Trophoblast cell (in vitro differentiated cells and primary cell): ENCODE data around the gene MDK.

Experiments
- DNase-seq, 2 donors: peaks; one replicate each; pipeline ENCODE4 v3.0.0-alpha.2; 2016
- H2AFZ ChIP-seq: 2 replicates; pipeline ENCODE4 v1.6.1; 2013; ENCODE audit warnings: low read length, moderate library complexity, mild to moderate bottlenecking; ENCODE audit not compliant: insufficient read depth, poor library complexity
- H2AK5ac ChIP-seq: 2 replicates; pipeline ENCODE4 v1.6.1; 2013; ENCODE audit warnings: mild to moderate bottlenecking, low read length
- H2BK120ac ChIP-seq: 2 replicates; pipeline ENCODE4 v1.6.1; 2013; ENCODE audit warnings: low read length, mild to moderate bottlenecking, moderate library complexity; ENCODE audit not compliant: insufficient read depth, poor library complexity
- H2BK12ac ChIP-seq: 2 replicates; pipeline ENCODE4 v1.6.1; 2013; ENCODE audit warnings: mild to moderate bottlenecking, low read length, moderate library complexity
- H2BK5ac ChIP-seq: 2 replicates; pipeline ENCODE4 v1.6.1; 2013; ENCODE audit warnings: low read length, low read depth, moderate library complexity, mild to moderate bottlenecking; ENCODE audit not compliant: poor library complexity
- H3K14ac ChIP-seq: 2 replicates; pipeline ENCODE4 v1.6.1; 2013; ENCODE audit warnings: mild to moderate bottlenecking, low read length
- H3K18ac ChIP-seq: 2 replicates; pipeline ENCODE4 v1.6.1; 2013; ENCODE audit warnings: mild to moderate bottlenecking, low read length
- H3K23ac ChIP-seq: 2 replicates; pipeline ENCODE4 v1.6.1; 2013; ENCODE audit warnings: low read length
- H3K27ac ChIP-seq: 2 replicates; pipeline ENCODE4 v1.5.1; 2013; ENCODE audit warnings: low read depth, mild to moderate bottlenecking, inconsistent platforms, low read length, moderate library complexity
- H3K27me3 ChIP-seq: 2 replicates; pipeline ENCODE4 v1.6.1; 2013; ENCODE audit warnings: inconsistent platforms, mild to moderate bottlenecking, low read length, moderate library complexity; ENCODE audit not compliant: insufficient read depth
- H3K36me3 ChIP-seq, 2 experiments: 1 replicate in 1 of 2; 2 replicates in 1 of 2; pipeline ENCODE4 v1.6.1; 2013; ENCODE audit warnings: low read length in 2 of 2, mild to moderate bottlenecking in 2 of 2, moderate library complexity in 1 of 2; ENCODE audit not compliant: insufficient read depth in 2 of 2, control insufficient read depth in 1 of 2
- H3K4ac ChIP-seq: 2 replicates; pipeline ENCODE4 v1.6.1; 2013; ENCODE audit warnings: low read depth, mild to moderate bottlenecking, low read length, moderate library complexity
- H3K4me1 ChIP-seq, 2 experiments: 1 replicate in 1 of 2; 2 replicates in 1 of 2; pipeline ENCODE4 v1.6.1; 2013; ENCODE audit warnings: low read length in 2 of 2, mild to moderate bottlenecking in 2 of 2, moderate library complexity in 1 of 2; ENCODE audit not compliant: insufficient read depth in 2 of 2, control insufficient read depth in 1 of 2
- H3K4me2 ChIP-seq: 2 replicates; pipeline ENCODE4 v1.6.1; 2013; ENCODE audit warnings: inconsistent platforms, mild to moderate bottlenecking, low read length, moderate library complexity
- H3K4me3 ChIP-seq: 2 replicates; pipeline ENCODE4 v1.5.1; 2013; ENCODE audit warnings: mild to moderate bottlenecking, low read depth, low read length, inconsistent platforms
- H3K79me1 ChIP-seq: one replicate; pipeline ENCODE4 v1.6.1; 2013; ENCODE audit warnings: low read length
- H3K79me2 ChIP-seq: 2 replicates; pipeline ENCODE4 v1.6.1; 2013; ENCODE audit warnings: low read length, mild to moderate bottlenecking; ENCODE audit not compliant: control insufficient read depth, insufficient read depth, poor library complexity
- H3K9ac ChIP-seq: 2 replicates; pipeline ENCODE4 v1.6.1; 2013; ENCODE audit warnings: mild to moderate bottlenecking, low read length
- H3K9me3 ChIP-seq: 2 replicates; pipeline ENCODE4 v1.6.1; 2013; ENCODE audit warnings: low read depth, mild to moderate bottlenecking, control low read depth, inconsistent platforms, low read length; ENCODE audit not compliant: insufficient read depth
- H4K12ac ChIP-seq: 2 replicates; pipeline ENCODE4 v1.6.1; 2013; ENCODE audit warnings: low read depth, mild to moderate bottlenecking, low read length, moderate library complexity
- H4K8ac ChIP-seq: 2 replicates; pipeline ENCODE4 v1.6.1; 2013; ENCODE audit warnings: low read depth, mild to moderate bottlenecking, low read length, moderate library complexity
- H4K91ac ChIP-seq: one replicate; pipeline ENCODE4 v1.6.1; 2013; ENCODE audit warnings: low read depth, mild to moderate bottlenecking, low read length, moderate library complexity
- WGBS: extraction: QIAGEN DNeasy Blood & Tissue Kit; methylation state at CpG from one replicate; pipeline ENCODE4 v1.1.7; 2013; ENCODE audit warnings: missing lambda C conversion rate; ENCODE audit not compliant: insufficient read length, insufficient coverage; ENCODE audit errors: extremely low coverage; 5-methylcytosine and 5-hydroxymethylcytosine counted together

The MDK gene

GRCh38 chr11:46418751-46419150 is 37.3 kb downstream of the MDK start:
- Histone ChIP-seq H2AFZ (no peak overlapping the region), H3K79me1 (no peaks in the 10 kb centered on the region), H3K27ac (no peak overlapping the region), H3K9me3 (no peaks in the 10 kb centered on the region), H2BK12ac (no peak overlapping the region), H3K27me3 (no peaks in the 10 kb centered on the region), H3K9ac (no peak overlapping the region), H3K18ac (no peak overlapping the region), H3K4me3 (no peak overlapping the region), H3K4ac (no peak overlapping the region), H2BK5ac (no peak overlapping the region), H4K91ac (no peak overlapping the region), H3K4me2 (no peak overlapping the region), H3K4me1 (no peaks in the 10 kb centered on the region), H2AK5ac (no peak overlapping the region), H2BK120ac (no peak overlapping the region), H3K79me2 (no peaks in the 10 kb centered on the region), H4K8ac (no peak overlapping the region), H3K14ac (no peak overlapping the region), H3K36me3 (peaks cover 19 to 27% of the 10 kb centered on the region in 2 experiments), H4K12ac (no peak overlapping the region), H3K23ac (no peak overlapping the region)
- no CpG with 5 or more reads among the region's 5 CpGs for WGBS
- DNase-seq = no peak

- H2AFZ ChIP-seq = no peak overlapping the region
- H3K4ac ChIP-seq = no peak overlapping the region
- no CpG with 5 or more reads among the region's 1 CpG for WGBS
- H3K9me3 ChIP-seq = no peaks in the 10 kb centered on the region
- H4K12ac ChIP-seq = no peak overlapping the region
- H3K27ac ChIP-seq = no peak overlapping the region
- no peak overlapping the region for H3K23ac ChIP-seq
- H2BK120ac ChIP-seq = no peak overlapping the region
- H3K4me2 ChIP-seq = no peak overlapping the region
- H3K4me1 ChIP-seq = no peaks in the 10 kb centered on the region
- no peak overlapping the region for H3K9ac ChIP-seq
- no peaks in the 10 kb centered on the region for H3K27me3 ChIP-seq
- H3K79me1 ChIP-seq = no peaks in the 10 kb centered on the region
- H3K14ac ChIP-seq = no peak overlapping the region
- H2BK5ac ChIP-seq = no peak overlapping the region
- DNase-seq = no peak
- H3K18ac ChIP-seq = no peak overlapping the region
- no peak overlapping the region for H2AK5ac ChIP-seq
- H3K36me3 ChIP-seq = peaks cover 10 to 13% of the 10 kb centered on the region in 2 experiments
- no peaks in the 10 kb centered on the region for H3K79me2 ChIP-seq
- no peak overlapping the region for H4K91ac ChIP-seq
- H3K4me3 ChIP-seq = no peak overlapping the region
- no peak overlapping the region for H4K8ac ChIP-seq
- H2BK12ac ChIP-seq = no peak overlapping the region
These were observed 39.0 kb downstream of the MDK start for GRCh38 chr11:46420513-46420912.

DNA sequence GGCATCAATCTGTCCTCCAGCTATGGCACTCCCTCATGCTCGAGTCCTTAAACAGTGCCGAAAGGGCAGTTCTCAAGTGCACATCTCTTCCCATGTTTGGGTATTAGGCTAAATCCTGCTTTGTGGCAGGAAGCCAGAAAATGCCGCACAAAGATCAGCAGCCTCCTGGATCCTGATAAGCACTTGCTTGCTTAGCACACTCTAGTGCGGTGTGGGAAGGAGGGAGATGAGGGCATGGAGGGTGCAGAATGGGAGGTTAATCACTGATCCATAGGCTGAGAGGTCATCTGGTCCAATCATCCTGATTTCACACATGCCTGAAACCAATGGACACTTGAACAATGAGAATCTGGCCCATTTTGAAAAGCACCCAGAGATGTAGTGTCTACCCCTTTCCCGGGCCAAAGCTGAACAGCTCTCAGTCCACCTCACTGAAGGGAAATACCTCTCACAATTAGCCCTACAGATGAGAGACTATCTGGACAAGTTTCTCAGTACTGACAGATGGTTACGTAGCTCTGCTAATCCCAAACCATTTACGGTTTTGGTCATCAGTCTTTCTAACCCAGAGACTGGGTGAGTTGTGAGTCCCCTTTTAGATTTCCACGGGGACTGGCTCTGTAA is 39.9 kb downstream of the MDK start:
- DNase-seq = no peak
- Histone ChIP-seq H2BK12ac (no peak overlapping the region), H2AFZ (no peak overlapping the region), H3K9ac (no peak overlapping the region), H3K23ac (no peak overlapping the region), H4K91ac (no peak overlapping the region), H3K4me3 (no peak overlapping the region), H3K36me3 (peaks cover 10 to 15% of the 10 kb centered on the region in 2 experiments), H3K4ac (no peak overlapping the region), H2BK120ac (no peak overlapping the region), H3K79me2 (no peaks in the 10 kb centered on the region), H4K12ac (no peak overlapping the region), H3K18ac (no peak overlapping the region), H4K8ac (no peak overlapping the region), H3K14ac (no peak overlapping the region), H3K4me1 (no peaks in the 10 kb centered on the region), H3K9me3 (no peaks in the 10 kb centered on the region), H2AK5ac (no peak overlapping the region), H3K79me1 (no peaks in the 10 kb centered on the region), H3K27me3 (no peaks in the 10 kb centered on the region), H3K4me2 (no peak overlapping the region), H3K27ac (no peak overlapping the region), H2BK5ac (no peak overlapping the region)
- WGBS = no CpG with 5 or more reads among the region's 8 CpGs

DNA sequence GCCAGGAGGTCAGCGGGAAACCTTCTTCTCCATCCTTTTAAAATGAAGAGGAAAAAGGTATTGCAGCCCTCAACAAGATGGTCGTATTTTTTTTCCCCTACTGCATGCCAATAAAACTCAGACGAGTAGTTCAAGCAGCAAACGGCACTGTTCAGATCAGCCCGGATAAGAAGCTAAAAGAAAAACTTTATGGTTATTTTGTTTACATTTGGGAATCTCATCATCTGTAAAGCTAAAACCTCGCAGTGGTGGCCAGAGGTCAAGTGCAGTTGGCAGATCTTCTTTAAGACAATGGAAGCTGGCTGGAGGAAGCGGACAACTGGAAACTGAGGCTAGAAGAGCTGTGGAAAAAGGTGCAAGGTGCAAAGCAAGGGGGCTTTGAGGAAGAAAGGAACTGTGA is 41.1 kb downstream of the MDK start:
- Histone ChIP-seq H3K23ac (no peak overlapping the region), H2AFZ (no peak overlapping the region), H3K79me2 (no peaks in the 10 kb centered on the region), H3K4ac (no peak overlapping the region), H3K14ac (no peak overlapping the region), H3K9me3 (no peaks in the 10 kb centered on the region), H4K8ac (no peak overlapping the region), H3K27ac (no peak overlapping the region), H2BK5ac (no peak overlapping the region), H3K18ac (no peak overlapping the region), H2BK120ac (no peak overlapping the region), H2BK12ac (no peak overlapping the region), H3K4me2 (no peak overlapping the region), H3K36me3 (peaks cover 7 to 12% of the 10 kb centered on the region in 2 experiments), H3K79me1 (no peaks in the 10 kb centered on the region), H3K9ac (no peak overlapping the region), H4K91ac (no peak overlapping the region), H3K27me3 (no peaks in the 10 kb centered on the region), H2AK5ac (no peak overlapping the region), H3K4me1 (no peaks in the 10 kb centered on the region), H3K4me3 (no peak overlapping the region), H4K12ac (no peak overlapping the region)
- WGBS = no CpG with 5 or more reads among the region's 7 CpGs
- no peak for DNase-seq
